ENCODE measurements around the gene PDSS2. TPM values are rescaled to one million over a fixed set of nuclear protein-coding genes. Genes with fewer than 3 reads are reported as not detected.

Gene PDSS2
- total RNA-seq, 4 donors from 2014 or later, result 18.6 to 32.3 (median 25.6) TPM

DNA sequence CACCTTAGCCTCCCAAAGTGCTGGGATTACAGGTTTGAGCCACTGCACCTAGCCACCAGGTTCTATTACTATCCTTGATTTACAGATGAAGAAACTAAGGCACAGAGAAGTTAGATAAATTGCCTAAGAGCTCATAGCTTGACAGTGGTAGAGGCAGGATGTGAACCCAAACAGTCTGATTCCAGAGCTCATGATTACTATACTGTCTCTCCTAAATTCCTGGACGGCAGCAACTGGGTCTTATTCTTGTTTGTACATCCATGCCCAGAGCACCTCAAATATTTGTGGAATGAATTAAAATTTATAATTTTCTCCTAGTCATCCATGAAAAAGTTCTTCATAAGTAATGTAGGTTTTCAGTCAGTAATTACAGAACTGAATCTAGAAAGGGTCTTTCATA lies 15.1 kb downstream of the PDSS2 start:
- TF ChIP-seq, protein P1, sequence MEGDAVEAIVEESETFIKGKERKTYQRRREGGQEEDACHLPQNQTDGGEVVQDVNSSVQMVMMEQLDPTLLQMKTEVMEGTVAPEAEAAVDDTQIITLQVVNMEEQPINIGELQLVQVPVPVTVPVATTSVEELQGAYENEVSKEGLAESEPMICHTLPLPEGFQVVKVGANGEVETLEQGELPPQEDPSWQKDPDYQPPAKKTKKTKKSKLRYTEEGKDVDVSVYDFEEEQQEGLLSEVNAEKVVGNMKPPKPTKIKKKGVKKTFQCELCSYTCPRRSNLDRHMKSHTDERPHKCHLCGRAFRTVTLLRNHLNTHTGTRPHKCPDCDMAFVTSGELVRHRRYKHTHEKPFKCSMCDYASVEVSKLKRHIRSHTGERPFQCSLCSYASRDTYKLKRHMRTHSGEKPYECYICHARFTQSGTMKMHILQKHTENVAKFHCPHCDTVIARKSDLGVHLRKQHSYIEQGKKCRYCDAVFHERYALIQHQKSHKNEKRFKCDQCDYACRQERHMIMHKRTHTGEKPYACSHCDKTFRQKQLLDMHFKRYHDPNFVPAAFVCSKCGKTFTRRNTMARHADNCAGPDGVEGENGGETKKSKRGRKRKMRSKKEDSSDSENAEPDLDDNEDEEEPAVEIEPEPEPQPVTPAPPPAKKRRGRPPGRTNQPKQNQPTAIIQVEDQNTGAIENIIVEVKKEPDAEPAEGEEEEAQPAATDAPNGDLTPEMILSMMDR (IDR thresholded peaks at IDR 0.05), result no peak
- no peak for TF ChIP-seq POLR2A (IDR thresholded peaks at IDR 0.05)
- Histone ChIP-seq H3K4me3 (replicated peaks in 1 of 3) (no peak overlapping the region), H3K27ac (no peak overlapping the region), H3K9me3 (no peaks in the 10 kb centered on the region), H3K27me3 (no peaks in the 10 kb centered on the region), H3K36me3 (no peaks in the 10 kb centered on the region), H3K4me1 (peaks cover 14 to 27% of the 10 kb centered on the region in 2 donors)
- WGBS, 2 donors, result 87 to 100% methylated on average over 1 of the region's 1 CpG
- intact Hi-C loops (cut with DNase I), result no loop called here
- no peak for DNase-seq

DNA sequence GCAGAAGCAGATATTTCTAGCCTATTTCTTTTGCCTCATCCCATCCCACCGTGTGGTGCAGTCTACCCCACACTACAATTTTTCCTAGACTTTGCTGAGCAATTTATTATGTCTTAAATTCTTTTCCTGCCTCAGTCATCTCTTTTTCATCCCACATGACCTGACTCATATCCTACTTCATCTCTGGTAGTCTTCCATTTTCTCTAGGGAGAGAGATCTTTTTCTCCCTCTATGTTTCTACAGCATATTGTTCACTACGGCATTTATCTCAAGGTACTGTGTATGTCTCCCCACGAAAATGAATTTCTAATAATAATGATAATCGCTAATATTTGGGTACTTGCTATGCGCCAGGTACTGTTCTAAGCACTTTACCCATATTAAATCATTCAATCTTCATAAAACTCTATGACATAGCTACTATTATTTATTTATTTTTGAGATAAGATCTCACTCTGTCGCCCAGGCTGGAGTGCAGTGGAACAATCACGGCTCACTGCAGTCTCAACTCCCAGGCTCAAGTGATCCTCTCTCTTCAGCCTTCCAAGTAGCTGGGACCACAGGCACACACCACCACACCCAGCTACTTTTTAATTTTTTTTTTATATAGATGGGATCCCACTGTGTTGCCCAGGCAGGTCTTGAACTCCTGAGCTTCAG lies 15.6 kb downstream of the PDSS2 start:
- 88 to 93% methylated on average over 7 of the region's 7 CpGs for WGBS, 2 donors
- Histone ChIP-seq H3K4me3 (replicated peaks in 1 of 3) (no peak overlapping the region), H3K27me3 (no peaks in the 10 kb centered on the region), H3K36me3 (no peaks in the 10 kb centered on the region), H3K27ac (no peak overlapping the region), H3K4me1 (peaks cover 14 to 30% of the 10 kb centered on the region in 2 donors), H3K9me3 (no peaks in the 10 kb centered on the region)
- intact Hi-C loops (cut with DNase I), result no loop called here
- no peak for DNase-seq
- TF ChIP-seq, protein P1 (IDR thresholded peaks at IDR 0.05), result no peak
- no peak for TF ChIP-seq POLR2A (IDR thresholded peaks at IDR 0.05)

DNA sequence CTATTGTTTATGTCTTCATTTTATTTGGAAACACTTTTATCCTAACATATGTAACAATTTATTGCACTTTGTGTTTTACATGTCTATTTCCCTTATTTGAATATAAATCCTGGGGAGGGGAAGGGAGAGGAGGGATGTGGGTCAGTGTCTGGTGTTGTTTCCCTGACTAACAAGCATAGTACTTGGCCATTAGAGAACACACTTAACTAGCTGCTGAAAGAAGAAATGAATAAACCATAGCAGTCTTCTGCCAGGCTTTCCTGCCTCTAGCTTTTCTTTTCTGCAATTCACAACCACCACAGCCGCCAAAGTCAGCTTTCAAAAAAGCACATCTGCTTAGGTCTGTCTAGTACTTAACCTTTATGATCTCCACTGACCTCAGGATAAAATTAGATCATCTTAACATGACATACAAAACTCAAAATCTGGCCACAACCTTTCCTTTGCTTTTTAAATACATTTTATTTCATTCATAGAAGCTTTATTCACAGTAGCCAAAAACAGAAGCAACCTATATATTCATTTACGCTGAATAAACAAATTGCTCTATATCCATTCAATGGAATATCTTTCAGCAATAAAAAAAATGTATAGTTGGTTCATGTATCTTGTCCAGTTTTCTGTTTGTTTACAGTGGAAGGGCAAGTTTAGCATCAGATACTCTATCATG lies 16.3 kb downstream of the PDSS2 start:
- intact Hi-C loops (cut with DNase I), result no loop called here
- peaks cover 14 to 30% of the 10 kb centered on the region in 2 donors for H3K4me1 ChIP-seq
- TF ChIP-seq POLR2A (IDR thresholded peaks at IDR 0.05), result no peak
- TF ChIP-seq, protein P1 (IDR thresholded peaks at IDR 0.05), result no peak
- 93 to 95% methylated on average over 2 of the region's 2 CpGs for WGBS, 2 donors
- no peaks in the 10 kb centered on the region for H3K9me3 ChIP-seq
- no peak overlapping the region for H3K4me3 ChIP-seq (replicated peaks in 1 of 3)
- H3K27me3 ChIP-seq, result no peaks in the 10 kb centered on the region
- H3K27ac ChIP-seq, result no peak overlapping the region
- no peak for DNase-seq
- no peaks in the 10 kb centered on the region for H3K36me3 ChIP-seq

DNA sequence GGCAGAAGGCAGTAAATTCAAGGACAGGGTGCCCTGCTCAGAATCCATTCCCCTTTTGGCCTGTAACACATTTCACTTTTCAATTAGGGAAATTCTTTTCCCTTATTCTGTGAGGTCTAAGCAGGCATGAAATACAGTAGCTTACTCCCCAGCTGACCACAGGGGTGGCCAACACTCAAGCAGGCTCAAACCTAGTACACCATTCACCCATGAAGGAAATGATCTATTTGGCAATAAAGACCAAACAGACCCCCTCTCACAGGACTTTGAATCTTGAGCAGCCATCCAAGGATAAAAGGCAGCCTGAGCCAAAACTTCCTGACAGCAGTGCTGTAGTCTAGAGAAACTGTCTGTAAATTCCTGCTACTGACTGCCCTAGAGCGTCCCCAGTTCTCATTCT lies 17.7 kb downstream of the PDSS2 start:
- TF ChIP-seq, protein P1 (IDR thresholded peaks at IDR 0.05), result no peak
- TF ChIP-seq POLR2A (IDR thresholded peaks at IDR 0.05), result no peak
- H3K9me3 ChIP-seq, result no peaks in the 10 kb centered on the region
- no peaks in the 10 kb centered on the region for H3K27me3 ChIP-seq
- no peak overlapping the region for H3K4me3 ChIP-seq (replicated peaks in 1 of 3)
- H3K4me1 ChIP-seq, result peaks cover 14 to 37% of the 10 kb centered on the region in 2 donors
- 42 to 54% methylated on average over 1 of the region's 1 CpG for WGBS, 2 donors
- intact Hi-C loops (cut with DNase I), result no loop called here
- no peaks in the 10 kb centered on the region for H3K36me3 ChIP-seq
- peak overlapping the region in 1 of 3 donors; percentile 35 for H3K27ac ChIP-seq
- DNase-seq, result peak; percentile 60 to 64

DNA sequence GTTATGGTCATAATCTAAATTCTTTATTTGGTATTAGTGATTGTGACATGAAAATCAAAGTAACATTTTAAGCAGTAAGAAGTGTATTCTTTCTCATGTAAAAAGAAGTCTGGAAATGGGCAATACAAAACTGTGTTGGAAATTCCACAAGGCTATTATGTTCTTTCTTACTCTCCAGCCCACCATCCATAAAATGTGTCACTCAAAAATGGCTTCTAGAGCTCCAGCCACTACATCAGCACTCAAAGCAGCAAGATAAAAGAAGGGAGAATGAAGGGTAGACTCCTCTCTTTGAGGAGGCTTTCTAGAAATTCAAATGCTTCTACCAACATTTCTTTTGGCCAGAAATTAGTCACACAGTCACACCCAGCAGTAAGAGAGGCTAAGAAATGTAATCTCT lies 18.4 kb downstream of the PDSS2 start:
- Histone ChIP-seq H3K4me3 (replicated peaks in 1 of 3) (no peak overlapping the region), H3K4me1 (peaks cover 18 to 41% of the 10 kb centered on the region in 2 donors), H3K9me3 (no peaks in the 10 kb centered on the region), H3K27me3 (no peaks in the 10 kb centered on the region), H3K36me3 (no peaks in the 10 kb centered on the region), H3K27ac (no peak overlapping the region)
- no peak for DNase-seq
- intact Hi-C loops (cut with DNase I), result no loop called here
- TF ChIP-seq POLR2A (IDR thresholded peaks at IDR 0.05), result no peak
- TF ChIP-seq, protein P1 (IDR thresholded peaks at IDR 0.05), result no peak
